ENCODE results near the gene ZNF23.
A peak's percentile ranks its signal among the peaks of the same experiment; 100 is the strongest.

ZNF23 gene

GRCh38 chr16:71464231-71464630 lies 2.2 kb upstream of the ZNF23 start:
- no peak for DNase-seq

DNA sequence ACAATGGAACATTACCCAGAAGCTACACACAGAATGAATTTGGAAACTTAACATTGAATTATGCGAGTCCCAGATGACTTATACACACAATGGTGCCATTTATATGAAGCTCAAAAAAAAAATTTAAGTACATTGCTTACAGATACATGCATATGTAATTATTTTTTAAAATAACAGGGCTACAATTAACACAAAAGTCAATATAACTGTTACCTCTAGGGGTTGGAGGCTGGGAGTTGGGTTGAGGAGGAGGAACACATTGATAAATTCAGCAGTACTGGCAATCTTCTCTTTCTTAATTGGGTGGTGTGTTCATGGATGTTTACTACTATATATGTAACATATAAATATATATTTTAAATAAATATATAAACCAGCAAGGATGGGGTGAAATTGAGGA lies 1.1 kb downstream of the ZNF23 start:
- no peak for DNase-seq

GRCh38 chr16:71460236-71460635 lies 1.8 kb downstream of the ZNF23 start:
- no peak for DNase-seq

- DNase-seq, result no peak
These were observed 2.5 kb downstream of the ZNF23 start for GRCh38 chr16:71459510-71459909.

GRCh38 chr16:71456801-71457200 lies 5.2 kb downstream of the ZNF23 start:
- no peak for DNase-seq

DNA sequence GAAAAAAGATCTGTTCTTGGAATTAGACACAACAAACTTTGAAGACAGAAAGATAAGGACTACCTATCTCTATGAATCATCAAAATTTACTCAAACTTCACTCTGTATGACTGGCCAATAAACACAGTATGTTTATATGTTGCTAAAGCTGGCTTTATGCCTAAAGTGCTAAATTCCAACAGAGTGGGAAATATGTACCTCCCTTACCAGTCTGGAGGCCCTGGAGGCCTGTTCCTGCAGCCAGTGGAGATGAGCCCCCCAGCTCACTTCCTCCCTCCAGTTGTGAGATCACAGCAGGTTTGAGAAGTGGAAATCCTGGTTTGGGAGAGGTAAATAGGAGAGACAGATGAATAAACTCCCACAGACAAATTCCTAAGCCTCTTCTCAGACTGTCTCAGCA lies 9.0 kb downstream of the ZNF23 start:
- no peak for DNase-seq

DNA sequence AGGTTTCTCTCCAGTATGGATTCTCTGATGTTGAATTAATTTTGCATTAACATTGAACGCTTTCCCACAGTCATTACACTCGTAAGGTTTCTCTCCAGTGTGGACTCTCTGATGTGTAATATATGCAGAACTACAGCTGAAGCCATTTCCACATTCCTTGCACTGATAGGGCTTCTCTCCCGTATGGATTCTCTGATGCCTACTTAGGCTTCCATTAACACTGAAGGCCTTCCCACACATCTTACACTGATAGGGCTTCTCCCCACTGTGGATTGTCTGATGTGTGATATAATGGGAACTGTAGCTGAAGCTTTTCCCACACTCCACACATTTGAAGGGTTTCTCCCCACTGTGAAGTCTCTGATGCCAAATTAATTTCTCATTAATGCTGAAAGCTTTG lies 13.0 kb downstream of the ZNF23 start:
- DNase-seq, result no peak

- no peak for DNase-seq
These were observed 13.7 kb downstream of the ZNF23 start for GRCh38 chr16:71448274-71448866.

- DNase-seq, result no peak
These were observed 18.3 kb downstream of the ZNF23 start for GRCh38 chr16:71443714-71444113.

- DNase-seq, result no peak
These were observed 20.0 kb downstream of the ZNF23 start, which contains the start of gene TLE7 for GRCh38 chr16:71442051-71442440. TSS of gene TLE7 (minus strand) at chr16:71442054. CDS start at chr16:71433324, 8,730 bp downstream.

GRCh38 chr16:71441348-71442050 lies 20.5 kb downstream of the ZNF23 start:
- no peak for DNase-seq

GRCh38 chr16:71440669-71441347 lies 21.2 kb downstream of the ZNF23 start:
- DNase-seq, result no peak

- no peak for DNase-seq
These were observed 22.5 kb downstream of the ZNF23 start for GRCh38 chr16:71439523-71439922.

GRCh38 chr16:71436473-71436872 lies 25.6 kb downstream of the ZNF23 start:
- DNase-seq, result no peak

DNA sequence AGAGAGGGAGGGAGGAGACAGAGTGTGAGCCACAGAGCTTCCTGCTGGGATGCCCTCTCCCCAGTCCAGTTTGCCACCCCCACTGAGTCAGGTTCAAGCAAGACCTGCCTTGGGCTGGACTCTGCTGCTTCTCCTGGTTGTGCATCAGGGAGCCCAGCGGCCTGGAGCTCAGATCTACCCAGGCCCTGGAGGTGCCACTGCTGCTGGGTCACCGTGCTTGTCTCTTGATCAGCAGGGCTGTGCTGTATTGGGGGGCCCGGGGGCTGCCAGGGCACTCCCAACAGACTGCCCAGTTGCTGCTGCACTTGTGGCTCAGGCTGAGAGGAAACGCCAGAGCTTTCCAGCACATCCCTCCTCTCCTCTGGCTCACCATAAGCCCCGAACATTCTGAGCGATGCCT lies 29.1 kb downstream of the ZNF23 start:
- no peak for DNase-seq

DNA sequence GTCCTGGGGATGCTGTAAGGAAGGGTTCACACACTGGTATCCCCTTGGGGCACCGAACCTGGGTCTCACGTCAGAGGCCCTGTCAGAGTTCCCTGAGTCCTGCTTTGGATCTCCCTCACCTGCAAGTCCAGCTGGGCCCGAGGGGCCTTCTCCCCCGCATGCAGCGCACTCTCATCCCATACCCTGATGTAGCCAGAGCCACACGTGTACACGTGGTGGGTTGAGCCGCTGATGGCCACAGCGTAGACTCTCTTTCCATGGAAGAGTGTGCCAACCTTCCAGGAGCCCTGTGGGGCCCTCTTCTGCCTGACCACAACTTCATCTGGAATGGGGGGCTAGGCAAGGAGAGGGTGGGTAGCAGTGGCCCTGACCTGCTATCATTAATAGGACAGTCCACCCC lies 30.1 kb downstream of the ZNF23 start:
- no peak for DNase-seq

DNA sequence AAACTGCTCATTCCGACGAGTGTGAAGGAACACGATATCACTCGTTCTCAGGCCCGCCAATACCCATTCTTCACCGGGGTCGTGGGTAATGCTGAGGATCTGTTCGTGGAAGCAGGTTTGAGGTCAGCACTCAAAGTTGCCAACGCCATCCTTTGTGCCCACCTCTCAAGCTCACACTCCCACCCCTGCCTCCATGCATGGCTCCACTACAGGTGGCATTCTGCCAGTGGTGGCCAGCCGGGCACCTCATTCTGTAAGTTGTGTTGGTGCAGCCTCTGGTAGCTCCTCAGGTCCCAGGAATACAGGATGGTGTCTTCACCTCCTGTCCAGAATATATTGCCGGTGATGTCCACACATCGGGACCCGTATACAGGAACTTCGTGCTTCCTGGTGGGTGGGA lies 30.9 kb downstream of the ZNF23 start:
- no peak for DNase-seq

- DNase-seq, result no peak
These were observed 31.3 kb downstream of the ZNF23 start for GRCh38 chr16:71430744-71431143.

- no peak for DNase-seq
These were observed 32.5 kb downstream of the ZNF23 start for GRCh38 chr16:71429581-71429980.

DNA sequence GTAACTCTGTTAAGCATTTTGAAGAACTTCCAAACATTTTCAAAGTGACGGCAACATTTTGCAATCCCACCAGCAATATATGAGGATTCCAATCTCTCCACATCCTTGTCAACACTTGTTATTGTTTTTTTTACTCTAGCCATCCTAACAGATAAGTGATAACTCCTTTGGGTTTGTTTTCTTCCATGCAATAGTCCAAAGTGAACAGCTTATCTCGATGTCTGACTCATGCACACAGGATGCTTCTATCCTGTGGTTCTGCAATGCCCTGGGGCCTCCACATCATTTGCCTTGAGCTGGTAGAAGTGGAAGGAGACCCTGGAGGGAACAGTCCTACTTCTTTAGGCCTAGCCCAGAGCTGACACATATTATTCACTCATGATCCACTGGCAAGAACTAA lies 33.2 kb downstream of the ZNF23 start:
- DNase-seq, result no peak

DNA sequence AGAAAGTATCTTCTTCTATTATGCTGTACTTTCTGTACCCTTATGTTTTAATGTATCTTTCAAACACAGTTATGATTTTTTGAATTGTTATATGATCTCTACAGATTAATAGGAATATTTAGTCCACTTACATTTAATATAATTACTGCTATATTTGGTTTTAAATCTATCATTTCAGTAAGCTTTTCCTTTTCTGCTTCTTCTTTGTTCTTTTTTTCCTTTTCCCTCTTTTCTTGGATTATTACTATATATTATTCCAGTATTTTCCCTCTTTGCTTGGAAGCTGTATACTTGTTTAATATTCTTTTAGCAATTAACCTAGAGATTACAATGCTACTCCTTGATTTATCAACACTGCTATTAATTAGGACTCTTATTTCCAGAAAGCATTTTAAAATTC lies 33.7 kb downstream of the ZNF23 start:
- DNase-seq, result no peak

GRCh38 chr16:71426880-71427615 lies 35.0 kb downstream of the ZNF23 start:
- DNase-seq, result peak in 1 of 2 experiments; percentile 33

- peak; percentile 96 to 97 for DNase-seq
These were observed 35.8 kb downstream of the ZNF23 start for GRCh38 chr16:71426069-71426879.
